Retina (tissue), 1 donor: ENCODE data around the gene RPL32.

ENCODE experiments used
- DNase-seq: peaks from one replicate; pipeline ENCODE4 v3.0.0-alpha.2; 2016

Gene RPL32

DNA sequence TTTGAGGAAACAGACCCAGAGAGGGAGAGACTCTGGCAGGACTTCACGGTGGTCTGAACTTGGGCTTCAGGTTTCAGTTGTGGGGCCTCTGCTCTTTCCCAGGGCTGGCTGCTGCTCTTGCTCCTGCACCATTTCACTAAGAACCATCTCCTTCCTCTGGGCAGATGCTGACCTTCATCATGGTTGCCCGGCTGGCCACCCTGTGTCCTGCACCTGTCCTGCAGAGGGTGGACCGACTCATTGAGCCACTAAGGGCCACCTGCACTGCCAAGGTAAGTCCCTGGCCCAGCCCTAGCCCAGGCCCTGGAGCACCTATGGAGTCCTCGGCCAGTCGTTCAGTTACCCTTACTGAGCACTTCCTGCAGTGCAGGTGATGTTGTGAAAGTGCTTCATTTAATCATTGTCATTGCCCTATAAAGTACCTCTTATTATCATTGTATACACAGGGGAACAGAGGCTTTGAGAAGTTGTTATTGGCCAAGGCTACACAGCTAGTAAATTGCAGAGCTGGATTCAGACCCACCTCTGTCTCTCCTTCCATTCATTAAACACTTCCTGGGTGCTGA is 10.0 kb downstream of the RPL32 start:
- no peak for DNase-seq

DNA sequence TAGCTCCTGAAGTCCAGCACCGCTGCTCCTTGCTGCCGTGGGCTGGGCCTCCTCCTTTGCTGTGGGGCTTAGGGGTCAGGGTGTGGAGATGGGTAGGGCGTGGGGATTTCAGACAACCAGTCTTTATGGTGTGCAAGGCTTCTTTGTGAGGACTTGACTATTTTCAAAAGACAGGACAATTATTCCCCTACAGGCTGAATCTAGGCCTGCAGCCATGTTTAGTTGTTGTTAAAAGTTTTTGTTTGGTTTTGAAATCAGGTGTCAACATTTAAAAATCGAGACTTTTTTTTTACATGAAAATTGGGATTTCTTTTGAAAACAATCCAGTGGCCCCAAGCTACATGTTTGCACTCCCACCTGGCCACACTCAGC is 10.6 kb downstream of the RPL32 start:
- no peak for DNase-seq

DNA sequence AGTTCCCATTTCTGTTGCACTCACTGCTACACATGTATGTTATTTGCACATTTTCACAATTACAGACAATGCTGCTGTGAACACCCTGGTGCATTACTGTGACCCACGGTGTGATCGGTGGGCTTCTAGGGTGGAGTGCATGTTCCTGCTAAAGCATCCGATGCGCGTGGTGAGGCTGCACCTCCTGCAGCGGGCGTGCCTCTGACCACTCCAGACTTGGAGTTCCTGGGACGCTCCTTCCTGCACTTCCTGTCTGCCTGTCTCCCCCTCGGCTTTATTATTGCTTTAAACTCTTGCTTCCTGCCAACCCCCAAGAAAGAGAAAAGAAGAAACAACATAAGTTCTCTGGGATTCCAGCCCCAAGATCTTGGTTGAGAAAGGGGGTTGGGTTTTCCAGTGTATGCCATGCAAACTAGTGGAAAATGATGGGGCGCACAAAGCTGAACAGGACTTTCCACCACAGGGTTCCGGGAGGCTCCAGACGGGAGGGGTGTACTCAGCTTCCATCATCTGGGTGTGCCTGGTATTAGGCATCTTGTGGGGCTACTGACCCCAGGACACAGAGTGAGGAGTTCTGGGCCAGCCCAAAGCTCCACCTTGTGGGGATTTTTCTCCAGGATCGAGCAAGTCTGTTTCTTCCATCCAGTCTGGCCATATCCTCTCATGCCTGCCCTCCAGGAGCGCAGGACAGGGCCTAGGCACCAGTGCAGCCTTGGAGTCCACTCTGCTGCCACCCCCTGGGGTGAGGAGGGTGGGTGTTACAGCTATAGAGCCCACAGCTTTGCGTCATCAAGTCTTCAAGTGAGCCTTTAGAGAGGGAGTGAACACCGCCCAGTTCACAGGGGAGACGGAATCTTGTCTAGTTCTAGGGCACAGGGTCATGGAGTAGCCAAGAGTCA is 11.2 kb downstream of the RPL32 start:
- DNase-seq: no peak

DNA sequence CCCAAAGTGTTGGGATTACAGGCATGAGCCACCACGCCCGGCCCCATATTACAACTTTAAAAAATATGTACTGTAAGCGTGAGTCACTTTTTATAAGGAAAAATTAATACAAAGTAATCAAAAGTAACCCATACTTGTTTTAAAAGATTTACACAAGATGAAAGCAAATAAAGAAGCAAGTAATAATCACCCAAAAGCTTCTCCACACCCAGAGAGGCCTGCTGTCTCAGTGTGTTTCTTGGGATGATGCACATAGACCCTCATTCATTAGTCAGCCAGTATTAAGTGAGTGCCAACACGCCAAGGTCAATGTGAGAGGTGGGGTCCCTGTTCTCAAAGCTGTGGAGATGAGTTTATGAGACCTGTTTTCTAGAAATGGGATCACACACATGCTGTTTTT is 12.0 kb downstream of the RPL32 start:
- no peak for DNase-seq

DNA sequence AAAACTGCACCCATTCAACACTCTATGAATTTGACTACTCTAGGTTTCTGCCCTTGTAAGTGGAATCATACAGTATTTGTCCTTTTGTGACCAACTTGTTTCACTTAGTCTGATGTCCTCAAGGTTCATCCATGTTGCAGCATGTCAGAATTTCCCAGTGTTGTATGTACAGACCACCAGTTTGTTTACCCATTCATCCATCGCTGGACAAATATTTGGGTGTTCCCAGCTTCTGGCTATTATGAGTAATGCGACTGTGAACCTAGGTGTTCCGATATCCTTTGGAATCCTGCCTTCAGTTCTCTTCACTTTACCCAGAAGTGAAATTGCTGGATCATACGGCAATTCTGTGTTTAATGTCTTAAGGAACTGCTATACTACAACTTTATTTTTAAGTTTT is 12.6 kb downstream of the RPL32 start:
- no peak for DNase-seq

DNA sequence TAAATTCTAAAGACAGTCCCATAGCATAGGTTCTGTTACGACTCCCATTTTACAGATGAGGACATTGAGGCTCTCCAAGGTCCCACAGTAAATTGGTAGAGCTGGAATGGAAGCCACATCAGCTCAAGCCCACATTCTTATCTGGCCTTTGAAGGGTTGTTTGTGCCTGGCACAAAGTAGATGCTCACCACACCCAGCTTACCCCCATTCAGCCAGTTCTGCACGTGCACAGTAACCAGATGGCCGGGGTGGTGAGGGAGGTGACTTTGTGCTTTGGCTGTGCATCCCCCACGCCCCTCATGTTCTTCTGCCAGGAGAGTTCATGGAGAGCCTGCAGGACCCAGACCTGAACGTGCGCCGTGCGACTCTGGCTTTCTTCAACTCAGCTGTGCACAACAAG is 16.2 kb downstream of the RPL32 start:
- no peak for DNase-seq

DNA sequence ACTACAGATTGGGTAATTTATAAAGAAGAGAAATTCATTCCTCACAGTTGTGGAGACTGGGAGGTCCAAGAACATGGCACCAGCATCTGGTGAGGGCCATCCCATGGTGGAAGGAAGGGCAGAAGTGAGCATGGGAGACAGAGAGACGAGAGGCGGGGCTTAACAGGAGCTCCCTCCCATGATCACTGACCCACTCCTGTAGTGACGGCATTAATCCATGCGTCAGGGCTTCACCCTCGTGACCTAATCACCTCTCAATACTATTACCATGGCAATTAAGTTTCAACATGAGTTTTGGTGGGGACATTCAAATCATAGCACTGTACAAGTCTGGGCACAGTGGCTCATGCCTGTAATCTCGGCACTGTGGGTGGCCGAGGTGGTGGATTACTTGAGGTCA is 17.1 kb downstream of the RPL32 start:
- DNase-seq: no peak

DNA sequence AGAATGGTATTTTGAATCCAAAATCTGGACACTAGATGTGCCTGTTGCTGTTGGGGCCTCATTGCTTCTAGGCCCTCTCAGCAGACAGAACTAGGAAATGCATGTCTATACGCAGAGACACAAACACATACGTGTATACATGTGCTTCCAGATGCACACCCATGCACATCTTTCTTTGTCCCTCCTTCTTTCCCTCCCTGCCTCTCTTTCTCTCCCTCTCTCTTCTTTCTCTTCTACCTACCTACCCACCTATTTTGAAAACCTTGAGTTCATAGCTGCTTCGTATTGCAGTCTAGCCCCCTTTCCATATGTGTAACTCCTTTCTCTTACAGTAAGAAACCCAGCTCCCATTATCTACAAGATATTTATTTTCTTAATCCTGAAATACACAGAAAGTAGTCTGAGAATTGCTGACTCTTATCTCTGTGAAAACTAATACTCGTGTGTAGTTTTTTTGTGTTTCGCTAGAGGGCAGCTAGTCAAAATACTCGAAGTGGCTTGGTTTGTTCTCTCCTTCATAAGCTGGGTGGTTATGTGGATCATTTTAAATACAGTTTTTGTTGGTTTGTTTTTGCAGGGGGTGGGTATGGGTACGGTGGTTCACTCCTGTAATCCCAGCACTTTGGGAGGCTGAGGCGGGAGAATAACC is 18.5 kb downstream of the RPL32 start:
- DNase-seq: no peak

DNA sequence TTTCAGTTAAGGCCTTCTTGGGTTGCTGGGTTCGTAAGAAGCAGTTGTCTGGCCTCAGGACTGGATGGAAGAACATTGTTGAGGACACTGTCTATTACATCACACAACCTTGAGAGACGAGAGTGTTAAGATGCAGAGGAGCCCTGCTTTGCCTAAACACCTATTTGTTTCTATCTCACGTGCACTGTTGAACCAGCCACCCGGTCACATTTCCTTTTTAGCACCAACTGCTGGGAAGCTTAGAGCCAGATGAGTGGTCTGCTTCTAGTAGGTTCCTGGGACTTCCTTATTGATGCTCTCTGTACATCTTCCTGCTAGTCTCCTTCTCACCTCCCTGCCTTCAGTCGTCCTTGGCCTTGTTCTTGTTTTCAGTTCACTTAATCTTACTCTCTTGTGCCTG is 22.6 kb downstream of the RPL32 start:
- DNase-seq: no peak

DNA sequence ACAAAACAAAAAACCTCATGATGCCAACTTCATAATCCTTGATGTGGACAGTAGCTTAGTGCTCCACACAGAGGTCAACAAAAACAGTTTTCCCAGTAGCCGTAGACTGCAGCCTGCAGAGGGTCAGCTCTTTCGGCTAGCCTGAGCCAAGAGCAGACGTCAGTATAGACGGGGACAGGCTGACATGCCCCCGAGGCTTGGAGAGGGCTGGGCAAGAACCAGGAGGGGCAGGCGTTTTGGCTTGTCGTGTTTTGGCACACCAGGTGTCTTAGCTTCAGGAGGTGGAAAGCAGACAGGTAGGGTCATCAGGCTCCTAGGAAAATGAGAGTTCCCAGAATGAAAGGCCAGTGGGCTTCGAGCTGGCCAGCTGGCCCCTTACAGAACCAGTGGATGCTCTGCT is 23.1 kb downstream of the RPL32 start:
- no peak for DNase-seq

DNA sequence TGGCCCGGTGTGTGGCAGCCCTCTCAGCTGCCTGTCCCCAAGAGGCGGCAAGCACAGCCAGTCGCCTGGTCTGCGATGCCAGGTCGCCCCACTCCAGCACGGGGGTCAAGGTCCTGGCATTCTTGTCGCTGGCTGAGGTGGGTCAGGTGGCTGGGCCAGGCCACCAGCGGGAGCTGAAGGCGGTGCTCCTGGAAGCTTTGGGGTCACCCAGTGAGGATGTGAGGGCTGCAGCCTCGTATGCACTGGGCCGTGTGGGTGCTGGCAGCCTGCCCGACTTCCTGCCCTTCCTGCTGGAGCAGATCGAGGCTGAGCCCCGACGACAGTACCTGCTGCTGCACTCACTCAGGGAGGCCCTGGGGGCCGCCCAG is 24.0 kb downstream of the RPL32 start:
- DNase-seq: no peak

DNA sequence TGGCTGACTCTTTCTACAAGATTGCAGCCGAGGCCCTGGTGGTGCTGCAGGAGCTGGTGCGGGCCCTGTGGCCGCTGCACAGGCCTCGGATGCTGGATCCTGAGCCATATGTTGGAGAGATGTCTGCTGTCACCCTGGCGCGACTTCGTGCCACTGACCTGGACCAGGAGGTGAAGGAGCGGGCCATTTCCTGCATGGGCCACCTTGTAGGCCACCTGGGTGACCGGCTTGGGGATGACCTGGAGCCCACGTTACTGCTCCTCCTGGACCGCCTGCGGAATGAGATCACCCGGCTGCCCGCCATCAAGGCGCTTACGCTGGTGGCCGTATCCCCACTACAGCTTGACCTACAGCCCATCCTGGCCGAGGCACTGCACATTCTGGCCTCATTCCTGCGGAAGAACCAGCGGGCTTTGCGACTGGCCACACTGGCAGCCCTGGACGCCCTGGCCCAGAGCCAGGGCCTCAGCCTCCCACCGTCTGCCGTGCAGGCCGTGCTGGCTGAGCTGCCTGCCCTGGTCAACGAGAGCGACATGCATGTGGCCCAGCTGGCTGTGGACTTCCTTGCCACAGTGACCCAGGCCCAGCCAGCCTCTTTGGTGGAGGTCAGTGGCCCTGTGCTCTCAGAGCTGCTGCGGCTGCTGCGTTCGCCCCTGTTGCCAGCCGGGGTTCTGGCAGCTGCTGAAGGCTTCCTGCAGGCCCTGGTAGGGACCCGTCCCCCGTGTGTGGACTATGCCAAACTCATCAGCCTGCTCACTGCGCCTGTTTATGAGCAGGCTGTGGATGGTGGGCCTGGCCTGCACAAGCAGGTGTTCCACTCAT is 24.6 kb downstream of the RPL32 start:
- no peak for DNase-seq

DNA sequence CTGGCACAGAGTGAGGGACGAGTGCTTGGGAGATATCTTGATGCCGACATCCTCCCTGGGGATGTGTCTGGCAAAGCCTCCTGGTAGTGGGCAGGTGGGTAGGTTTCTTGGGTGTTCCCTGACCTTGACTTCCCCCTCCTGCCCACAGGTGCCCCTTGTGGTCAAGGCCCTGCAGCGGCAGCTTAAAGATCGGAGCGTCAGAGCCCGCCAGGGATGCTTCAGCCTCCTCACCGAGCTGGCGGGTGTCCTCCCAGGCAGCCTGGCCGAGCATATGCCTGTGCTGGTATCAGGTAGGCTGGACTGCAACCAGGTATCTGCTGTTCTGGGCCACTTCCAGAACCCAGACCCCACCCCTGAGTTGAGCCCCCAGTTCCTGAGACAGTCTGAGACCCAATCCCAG is 25.6 kb downstream of the RPL32 start:
- no peak for DNase-seq

DNA sequence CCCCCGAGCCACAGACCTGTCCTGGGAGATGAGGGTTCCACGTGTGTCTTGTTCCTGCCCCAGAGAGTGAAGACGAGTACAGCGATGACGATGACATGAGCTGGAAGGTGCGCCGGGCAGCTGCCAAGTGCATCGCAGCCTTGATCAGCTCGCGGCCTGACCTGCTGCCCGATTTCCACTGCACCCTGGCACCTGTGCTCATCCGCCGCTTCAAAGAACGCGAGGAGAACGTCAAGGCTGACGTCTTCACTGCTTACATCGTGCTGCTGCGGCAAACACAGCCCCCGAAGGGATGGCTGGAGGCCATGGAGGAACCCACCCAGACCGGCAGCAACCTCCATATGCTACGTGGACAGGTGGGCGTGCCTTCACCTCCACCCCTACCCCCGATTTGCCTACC is 26.3 kb downstream of the RPL32 start:
- DNase-seq: no peak

DNA sequence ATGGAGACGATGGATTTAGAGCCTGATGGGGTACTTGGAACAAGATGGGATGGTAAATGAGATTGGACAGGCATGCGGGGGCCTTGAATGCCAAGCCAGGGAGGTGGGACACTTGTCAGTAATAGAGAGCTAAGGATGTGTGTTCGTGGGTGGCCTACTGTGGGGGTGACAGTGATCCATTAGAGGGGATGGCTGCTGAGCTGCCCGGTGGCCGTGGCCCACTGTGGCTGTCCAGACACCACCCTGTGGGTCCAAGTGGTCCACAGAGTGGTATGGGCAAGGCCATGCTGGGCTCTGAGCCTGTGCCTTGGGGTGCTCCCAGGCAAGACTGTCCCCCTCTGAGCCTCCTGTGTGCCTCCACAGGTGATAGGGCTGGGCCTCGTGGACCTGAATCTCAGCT is 27.4 kb downstream of the RPL32 start:
- no peak for DNase-seq

DNA sequence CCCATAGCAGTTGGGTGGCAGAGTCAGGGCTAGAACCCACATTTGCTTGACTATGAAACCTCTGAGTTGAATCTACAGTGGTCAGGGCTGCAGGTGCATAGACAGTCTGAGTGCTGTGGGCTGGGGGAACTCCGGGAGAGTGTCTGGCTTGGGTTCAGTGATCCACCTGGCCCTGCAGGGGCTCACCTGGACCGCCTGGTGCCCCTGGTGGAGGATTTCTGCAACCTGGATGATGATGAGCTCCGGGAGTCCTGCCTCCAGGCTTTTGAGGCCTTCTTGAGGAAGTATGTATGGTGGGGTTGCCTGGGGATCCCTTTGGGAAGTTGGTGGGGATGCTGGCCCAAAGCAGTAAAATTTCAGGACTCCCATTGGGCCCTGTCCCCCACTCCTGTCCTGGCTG is 28.6 kb downstream of the RPL32 start:
- no peak for DNase-seq

DNA sequence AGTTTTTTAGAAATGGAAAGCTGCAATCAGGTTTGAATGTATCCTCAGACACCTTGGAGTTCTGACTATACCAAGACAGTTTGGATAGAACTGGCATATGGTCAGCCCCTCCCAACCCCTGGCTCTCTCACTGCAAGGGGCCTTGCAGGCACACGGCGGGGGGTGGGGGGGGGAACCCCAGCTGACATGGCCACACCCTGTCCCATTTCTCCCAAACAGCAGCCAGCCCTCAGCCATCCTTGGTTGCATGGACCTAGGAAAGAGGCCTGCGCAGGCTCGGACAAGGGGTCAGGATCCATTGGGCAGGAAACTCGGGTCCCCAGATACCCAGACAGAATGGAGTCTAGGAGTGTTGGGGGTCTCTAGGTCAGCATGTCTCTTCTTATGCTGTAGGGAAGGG is 30.4 kb downstream of the RPL32 start:
- no peak for DNase-seq

DNA sequence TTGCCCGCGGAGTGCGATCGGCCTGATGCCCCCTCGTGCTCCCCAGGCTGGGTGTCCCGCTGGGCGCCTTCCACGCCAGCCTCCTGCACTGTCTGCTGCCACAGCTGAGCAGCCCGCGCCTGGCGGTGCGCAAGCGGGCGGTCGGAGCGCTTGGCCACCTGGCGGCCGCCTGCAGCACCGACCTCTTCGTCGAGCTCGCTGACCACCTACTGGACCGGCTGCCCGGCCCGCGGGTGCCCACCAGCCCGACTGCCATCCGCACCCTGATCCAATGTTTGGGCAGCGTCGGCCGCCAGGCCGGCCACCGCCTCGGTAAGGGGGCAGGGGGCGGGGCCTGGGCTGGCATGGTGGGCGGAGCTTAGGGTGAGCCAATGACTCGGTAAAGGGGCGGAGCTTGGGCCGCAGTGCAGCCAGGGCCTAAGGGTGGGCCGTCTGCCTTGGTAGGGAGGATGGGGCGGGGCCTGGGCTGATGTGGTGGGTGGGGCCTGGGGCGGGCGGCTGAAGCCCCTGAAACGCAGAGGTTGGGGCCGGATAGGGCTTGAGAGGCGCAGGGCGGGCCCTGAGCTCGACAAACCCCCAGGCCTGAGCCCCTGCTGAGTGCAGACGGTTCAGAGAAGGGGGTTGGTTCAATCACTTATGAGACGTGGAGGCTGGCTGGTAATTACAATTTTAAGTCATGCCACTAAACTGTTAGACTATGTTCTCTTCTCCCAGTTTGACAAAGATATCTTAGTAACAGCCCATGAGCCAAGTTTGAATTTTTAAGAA is 31.2 kb downstream of the RPL32 start:
- DNase-seq: peak; percentile 95

DNA sequence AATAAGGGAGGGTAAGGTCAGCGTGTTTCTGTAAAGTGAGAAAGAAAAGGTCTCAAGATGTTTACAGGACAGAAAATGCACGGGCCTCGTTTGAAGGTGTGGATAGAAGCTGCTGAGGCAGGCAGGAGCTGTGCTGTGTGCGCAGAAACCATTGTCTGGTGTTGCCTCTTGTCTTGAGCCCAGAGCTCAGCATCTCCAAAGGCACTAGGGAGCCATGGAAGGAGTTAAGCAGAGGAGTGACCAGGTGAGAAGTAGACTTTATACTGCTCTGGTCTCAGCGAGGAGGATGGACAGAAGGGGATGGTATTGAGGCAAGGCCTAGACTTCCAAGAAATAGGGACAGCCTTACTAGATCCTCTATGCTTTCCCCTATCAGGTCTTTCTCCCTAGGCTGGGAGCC is 31.9 kb downstream of the RPL32 start:
- no peak for DNase-seq

DNA sequence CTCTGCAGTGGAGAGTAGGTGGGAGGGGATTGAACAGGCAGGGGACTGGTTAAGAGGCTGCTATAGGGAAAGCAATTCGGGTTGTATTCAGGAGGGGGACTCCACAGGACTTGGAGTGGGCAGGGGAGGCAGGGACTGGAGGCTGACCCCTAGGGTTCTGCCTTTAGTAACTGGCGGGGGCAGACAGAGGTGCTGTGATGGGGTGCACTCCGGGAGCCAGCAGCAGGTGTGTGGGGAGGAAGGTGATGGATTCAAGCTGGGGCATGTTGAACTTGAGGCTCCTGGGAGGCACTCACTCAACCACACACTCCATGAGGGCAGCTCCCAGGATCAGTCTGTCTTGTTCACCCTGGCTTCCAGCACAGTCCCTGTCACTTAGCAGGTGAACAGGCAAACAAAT is 32.4 kb downstream of the RPL32 start:
- DNase-seq: no peak

DNA sequence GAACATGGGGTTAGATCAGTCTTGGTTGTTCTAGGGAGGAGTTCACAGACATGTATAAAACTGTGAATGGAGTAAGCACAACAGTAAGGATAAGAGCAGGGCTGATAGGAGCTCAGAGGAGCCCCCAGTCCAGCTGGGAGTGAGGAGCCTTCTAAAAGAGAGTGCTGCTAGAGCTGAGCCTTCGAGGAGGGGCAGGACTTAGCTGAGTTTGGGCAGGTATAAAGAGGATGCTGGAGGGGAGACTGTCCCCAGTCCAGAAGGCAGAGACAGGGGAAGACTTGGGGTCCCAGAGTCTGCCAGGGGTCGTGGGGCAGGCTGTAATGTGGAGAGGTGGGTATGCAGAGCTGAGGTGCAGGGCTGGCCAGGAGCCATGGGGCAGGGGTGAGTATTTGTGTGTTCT is 32.8 kb downstream of the RPL32 start:
- DNase-seq: no peak

DNA sequence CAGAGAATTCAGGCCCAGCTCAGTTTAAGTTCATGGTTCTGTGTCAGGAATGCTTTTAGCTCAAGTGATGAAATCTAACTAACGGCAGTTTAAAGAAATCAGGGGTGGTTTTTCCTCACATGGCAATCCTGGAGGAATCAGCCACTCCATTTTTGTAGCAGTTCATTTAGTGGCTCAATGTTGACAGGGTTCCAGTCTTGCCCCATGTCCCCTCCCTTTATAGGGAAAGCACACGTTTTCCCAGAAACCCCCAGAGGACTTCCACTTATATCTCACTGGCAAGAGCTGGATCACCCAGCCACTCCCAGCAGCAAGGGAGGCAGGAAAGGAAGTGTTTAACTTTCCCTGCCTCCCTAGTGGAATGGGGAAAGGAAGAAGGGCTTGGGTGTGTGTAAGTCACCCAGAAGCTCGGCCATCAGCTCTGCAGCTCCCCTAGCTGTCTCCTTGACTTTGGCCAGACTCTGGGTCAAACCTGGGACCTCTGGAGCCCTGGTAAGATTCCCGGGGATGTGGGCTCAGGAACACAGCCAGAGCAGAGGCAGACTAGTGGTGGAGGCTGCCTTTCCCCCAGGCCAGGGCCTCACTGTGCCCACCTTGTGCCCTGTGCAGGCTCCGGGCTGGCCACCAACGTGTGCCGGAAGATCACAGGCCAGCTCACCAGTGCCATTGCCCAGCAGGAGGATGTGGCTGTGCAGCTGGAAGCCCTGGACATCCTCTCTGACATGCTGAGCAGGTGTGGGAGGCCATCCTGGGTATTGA is 33.6 kb downstream of the RPL32 start:
- no peak for DNase-seq
